ENCODE results near the gene GNA15.

The GNA15 gene

GRCh38 chr19:3106509-3107141, 29.2 kb upstream of the GNA15 start:
- FAIRE-seq: peak; percentile 62

GRCh38 chr19:3107658-3108057, 28.2 kb upstream of the GNA15 start:
- DNase-seq (ENCODE audit: insufficient read length, low spot score) (no peak), FAIRE-seq (no peak)

More at GRCh38 chr19:3106509-3107141, 29.2 kb upstream of the GNA15 start:
- DNase-seq (ENCODE audit: insufficient read length, low spot score): no peak

DNA sequence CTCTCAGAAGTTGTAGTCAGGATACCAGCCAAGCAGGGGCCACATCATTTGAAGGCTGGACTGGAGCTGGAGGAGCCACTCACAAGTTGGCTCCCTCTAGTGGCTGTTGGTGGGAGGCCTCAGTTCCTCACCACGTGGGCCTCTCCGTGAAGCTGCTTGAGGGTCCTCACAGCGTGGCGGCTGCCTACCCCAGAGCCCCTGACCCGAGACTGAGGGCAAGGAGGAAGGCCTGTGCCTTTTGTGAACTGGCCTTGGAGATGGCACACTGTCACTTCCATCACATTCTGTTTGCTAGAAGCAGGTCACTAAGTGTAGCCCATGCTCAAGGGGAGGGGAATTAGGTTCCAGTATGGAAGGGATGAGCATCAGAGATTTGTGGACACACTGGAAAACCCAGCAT, 27.1 kb upstream of the GNA15 start:
- no peak for FAIRE-seq

GRCh38 chr19:3109491-3109890, 26.3 kb upstream of the GNA15 start:
- FAIRE-seq: no peak

More for the DNA sequence above, 27.1 kb upstream of the GNA15 start:
- DNase-seq (ENCODE audit: insufficient read length, low spot score): peak; percentile 36

GRCh38 chr19:3110126-3110825, 25.6 kb upstream of the GNA15 start:
- DNase-seq (ENCODE audit: insufficient read length, low spot score) (no peak), FAIRE-seq (no peak)

More at GRCh38 chr19:3109491-3109890, 26.3 kb upstream of the GNA15 start:
- no peak for DNase-seq (ENCODE audit: insufficient read length, low spot score)

DNA sequence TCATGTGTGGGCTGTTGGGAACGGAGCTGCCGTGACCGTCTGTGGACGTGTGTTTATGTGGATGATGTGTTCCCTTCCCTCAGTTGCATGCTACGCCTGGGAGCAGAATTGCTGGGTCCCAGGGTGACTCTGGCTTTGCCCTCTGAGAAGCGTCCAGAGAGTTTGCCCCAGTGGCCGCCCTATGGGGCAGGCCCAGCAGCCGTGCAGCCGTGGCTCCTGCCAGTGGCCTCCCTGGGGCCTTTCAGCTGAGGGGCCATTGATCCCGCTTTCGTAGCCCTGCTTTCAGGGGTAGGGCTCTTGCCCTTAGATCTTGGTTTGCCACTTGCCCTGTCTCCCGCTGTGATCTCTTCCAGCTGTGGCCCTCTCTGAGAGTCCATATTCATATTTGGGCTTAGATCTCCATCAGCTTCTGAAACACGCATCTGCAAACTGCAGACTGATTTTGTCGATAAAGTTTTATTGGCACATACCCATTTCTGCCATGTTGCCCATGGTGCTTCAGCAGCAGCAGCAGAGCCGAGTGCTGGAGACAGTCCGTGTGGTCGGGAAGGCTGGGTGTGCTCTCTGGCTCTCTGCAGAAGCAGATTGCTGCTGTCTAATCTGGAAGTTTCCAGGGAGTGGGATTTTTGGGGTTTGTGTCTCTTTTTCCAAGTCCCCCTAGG, 24.1 kb upstream of the GNA15 start:
- DNase-seq (ENCODE audit: insufficient read length, low spot score) (no peak), FAIRE-seq (no peak)

DNA sequence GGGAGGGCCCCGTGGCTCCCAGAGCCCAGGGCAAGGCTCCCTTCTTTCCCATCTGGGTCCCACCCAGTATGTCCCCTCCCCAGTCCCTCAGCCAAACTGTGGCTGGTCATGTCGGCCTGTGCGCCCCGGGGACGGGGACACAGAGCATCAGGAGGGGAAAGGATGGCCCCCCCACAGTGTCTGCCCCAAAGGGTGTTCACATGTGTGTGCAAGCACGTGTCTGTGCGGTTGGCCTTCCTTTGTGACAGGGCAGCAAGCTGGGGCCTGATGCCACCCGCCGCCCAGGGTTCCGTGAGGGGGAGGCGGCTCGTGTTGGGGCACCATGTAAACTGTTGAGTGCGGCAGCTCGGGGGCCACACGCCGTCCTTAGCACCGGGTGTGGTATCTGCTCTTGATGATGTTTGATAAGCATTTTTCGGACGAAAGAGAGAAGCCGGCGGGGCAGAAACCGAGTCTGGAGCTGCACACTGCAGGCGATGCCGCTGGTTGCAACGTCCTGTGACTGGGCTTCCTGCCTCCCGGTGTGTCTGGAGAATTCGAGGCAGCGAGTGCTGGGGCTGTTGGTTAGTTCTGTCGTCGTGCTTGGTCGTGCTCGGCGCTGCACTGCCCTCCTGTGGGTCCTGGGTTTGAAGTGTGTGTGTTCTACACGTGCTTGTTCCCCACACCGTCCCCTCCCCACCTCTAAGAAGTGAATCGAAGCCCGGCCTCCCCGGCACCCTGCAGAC, 23.3 kb upstream of the GNA15 start:
- no peak for DNase-seq (ENCODE audit: insufficient read length, low spot score)
- no peak for FAIRE-seq

GRCh38 chr19:3113100-3114017, 22.5 kb upstream of the GNA15 start:
- FAIRE-seq (no peak), DNase-seq (ENCODE audit: insufficient read length, low spot score) (no peak)

DNA sequence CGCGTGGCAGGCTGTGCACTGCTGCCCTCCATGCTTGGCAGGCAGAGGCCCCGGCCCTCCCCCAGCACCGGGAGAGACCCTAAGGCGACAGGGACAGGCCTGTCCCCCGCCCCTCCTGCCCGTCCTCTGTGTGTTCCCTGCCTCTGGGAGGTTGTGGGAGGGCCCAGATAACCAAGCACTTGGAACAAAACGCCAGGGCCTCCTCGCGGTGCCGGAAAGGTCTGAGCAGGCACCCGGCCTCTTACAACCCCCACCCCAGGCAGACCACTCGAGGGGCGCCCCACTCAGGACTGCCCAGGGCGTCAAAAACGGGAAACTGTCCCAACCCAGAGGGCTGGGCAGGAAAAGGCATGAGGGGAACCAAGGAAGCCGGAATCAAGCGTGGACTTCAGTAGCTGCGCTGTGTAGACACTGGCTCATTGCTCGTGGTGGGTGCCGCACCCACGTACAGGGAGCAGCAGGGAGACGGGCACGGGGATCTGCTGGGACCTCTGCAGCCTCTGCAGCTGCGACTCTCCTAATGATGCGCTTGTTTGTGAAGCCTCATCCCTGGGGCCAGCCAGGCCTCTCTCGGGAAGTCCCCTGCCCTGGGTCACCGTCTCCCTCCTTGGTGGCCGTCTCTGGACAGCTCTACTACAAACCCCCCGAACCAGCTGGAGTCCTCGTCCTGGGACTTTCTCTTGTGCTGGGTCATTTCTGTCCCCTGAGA, 21.7 kb upstream of the GNA15 start:
- DNase-seq (ENCODE audit: insufficient read length, low spot score) (no peak), FAIRE-seq (no peak)

DNA sequence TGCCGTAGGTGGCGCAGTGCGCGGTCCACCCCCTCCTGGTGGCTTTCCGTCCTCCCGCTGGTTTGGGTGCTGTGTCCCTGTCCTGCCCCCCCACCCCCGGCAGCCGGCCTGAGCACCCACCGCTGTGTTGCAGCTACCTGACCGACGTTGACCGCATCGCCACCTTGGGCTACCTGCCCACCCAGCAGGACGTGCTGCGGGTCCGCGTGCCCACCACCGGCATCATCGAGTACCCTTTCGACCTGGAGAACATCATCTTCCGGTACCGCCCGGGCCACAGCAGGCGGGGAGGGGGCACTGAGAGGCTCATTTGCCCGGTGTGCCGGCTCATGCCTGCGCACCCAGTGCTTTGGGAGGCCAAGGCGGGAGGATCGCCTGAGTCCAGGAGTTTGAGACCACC, 21.0 kb upstream of the GNA15 start:
- no peak for DNase-seq (ENCODE audit: insufficient read length, low spot score)

GRCh38 chr19:3115411-3115810, 20.4 kb upstream of the GNA15 start:
- FAIRE-seq (no peak), DNase-seq (ENCODE audit: insufficient read length, low spot score) (no peak)

More for the DNA sequence above, 21.0 kb upstream of the GNA15 start:
- FAIRE-seq: no peak

GRCh38 chr19:3115916-3116602, 19.8 kb upstream of the GNA15 start:
- DNase-seq (ENCODE audit: insufficient read length, low spot score) (peak; percentile 66), FAIRE-seq (peak; percentile 76)

DNA sequence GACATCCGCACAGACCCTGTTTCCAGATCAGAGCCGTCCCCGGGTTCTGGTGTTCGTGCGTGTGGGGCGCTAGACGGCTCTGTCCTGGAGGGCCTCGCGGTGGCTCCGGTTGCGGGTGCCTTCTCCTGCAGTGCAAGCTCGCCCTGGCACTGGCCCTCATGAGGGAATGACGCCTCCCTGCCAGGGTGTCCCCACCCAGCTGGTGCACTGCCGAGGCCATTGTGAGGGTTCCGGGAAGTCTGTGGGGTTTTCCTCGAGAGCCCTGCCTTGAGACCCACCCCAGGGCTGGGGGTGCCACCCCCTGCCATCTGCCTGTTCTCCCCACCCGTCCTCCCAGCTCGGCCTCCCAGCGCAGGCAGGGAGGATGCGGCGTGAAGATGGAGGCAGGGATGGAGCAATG, 19.2 kb upstream of the GNA15 start:
- DNase-seq (ENCODE audit: insufficient read length, low spot score): no peak
- FAIRE-seq: no peak

GRCh38 chr19:3117716-3118115, 18.1 kb upstream of the GNA15 start:
- FAIRE-seq: no peak

GRCh38 chr19:3118232-3119070, 17.4 kb upstream of the GNA15 start:
- DNase-seq (ENCODE audit: insufficient read length, low spot score): no peak
- no peak for FAIRE-seq

More at GRCh38 chr19:3117716-3118115, 18.1 kb upstream of the GNA15 start:
- DNase-seq (ENCODE audit: insufficient read length, low spot score): no peak

- FAIRE-seq: no peak
Observed at GRCh38 chr19:3119071-3119595, 16.7 kb upstream of the GNA15 start.

DNA sequence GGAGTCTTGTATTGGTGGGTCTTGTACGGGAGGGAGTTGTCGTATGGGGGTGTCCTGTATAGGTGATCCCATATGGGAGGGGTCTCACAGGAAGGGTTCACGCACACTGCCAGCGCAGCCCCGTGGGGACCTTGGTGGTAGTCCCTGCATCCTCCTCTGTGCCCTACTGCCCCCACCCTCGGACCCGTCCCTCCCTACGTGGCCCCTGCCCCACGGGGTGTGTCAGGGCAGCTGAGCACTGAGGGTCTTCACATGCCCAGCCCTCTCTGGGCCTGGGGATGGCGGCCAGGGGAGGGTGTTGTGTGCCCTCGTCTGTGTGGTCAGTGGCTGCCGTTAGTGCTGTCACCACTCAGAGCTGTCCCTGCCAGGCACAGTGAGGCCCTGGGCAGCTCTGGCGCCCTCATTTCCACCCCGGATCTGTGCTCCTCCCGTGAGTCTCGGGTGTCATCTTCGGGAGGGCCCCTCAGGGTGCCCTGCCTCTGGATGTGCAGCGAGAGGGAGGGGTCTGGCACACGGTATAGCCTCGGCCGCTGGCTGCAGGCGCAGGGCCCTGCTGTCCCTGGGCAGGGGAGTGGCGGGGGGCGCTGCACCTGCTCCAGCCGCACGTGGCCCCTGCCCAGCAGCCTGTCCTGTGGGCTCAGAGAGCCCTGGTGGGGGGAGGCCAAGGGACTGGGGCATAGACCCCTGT, 16.0 kb upstream of the GNA15 start:
- DNase-seq (ENCODE audit: insufficient read length, low spot score) (no peak), FAIRE-seq (no peak)

More at GRCh38 chr19:3119071-3119595, 16.7 kb upstream of the GNA15 start:
- no peak for DNase-seq (ENCODE audit: insufficient read length, low spot score)

All from HTR-8/SVneo (cell line).